Adipose tissue (tissue), 3 donors: ENCODE results near the gene PFDN2. TPM values are rescaled to one million over a fixed set of nuclear protein-coding genes. Genes with fewer than 3 reads are reported as not detected.

ENCODE experiments used
- H3K27ac ChIP-seq: one replicate; pipeline ENCODE4 v1.5.1; 2013; ENCODE audit warnings: low read depth, low read length
- WGBS, 3 donors: extraction: QIAGEN DNeasy Blood & Tissue Kit; methylation state at CpG; one replicate each; pipeline ENCODE4 v1.1.7; 2013; 5-methylcytosine and 5-hydroxymethylcytosine counted together
- polyA plus RNA-seq, 3 donors: library from polyadenylated mRNA; stranded (reverse); fragments of 200-250 nt; gene quantifications; one replicate each; pipeline ENCODE4 v1.2.3, GENCODE V29; 2013
- donor health status: healthy with polysubstance abuse.
- donor health status: Bipolar disorder and iron deficiency.
- donor health status: healthy.

The PFDN2 gene
- polyA plus RNA-seq, 3 donors: 53.0 to 201 (median 139) TPM

- WGBS, 3 donors: 84 to 89% (median 88%) methylated on average over 12 of the region's 12 CpGs
- H3K27ac ChIP-seq: no peak overlapping the region
These were observed 2.6 kb downstream of the PFDN2 start for GRCh38 chr1:161115132-161115711.

GRCh38 chr1:161114556-161114955, 3.3 kb downstream of the PFDN2 start:
- 74 to 78% (median 75%) methylated on average over 2 of the region's 2 CpGs for WGBS, 3 donors
- H3K27ac ChIP-seq: no peak overlapping the region

DNA sequence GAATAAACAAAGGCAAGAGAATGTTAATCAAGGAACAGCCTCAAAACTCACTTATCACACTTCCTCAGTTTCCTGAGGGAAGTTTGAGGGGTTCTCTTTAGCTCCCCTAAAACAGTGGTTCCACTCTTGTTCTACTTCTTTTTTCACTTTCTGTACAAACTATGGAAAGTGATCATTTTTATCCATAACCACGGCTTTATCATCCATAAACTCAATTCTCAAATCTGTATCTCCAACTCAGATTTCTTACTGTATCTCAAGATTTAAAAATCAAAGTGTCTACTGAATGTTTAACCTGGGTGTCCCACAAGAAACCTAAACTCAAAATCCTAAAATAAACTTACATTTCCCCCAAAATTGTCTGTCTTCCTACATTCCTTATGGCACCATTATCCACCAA, 3.9 kb downstream of the PFDN2 start:
- 60 to 68% (median 64%) methylated on average over 1 of the region's 1 CpG for WGBS, 3 donors

DNA sequence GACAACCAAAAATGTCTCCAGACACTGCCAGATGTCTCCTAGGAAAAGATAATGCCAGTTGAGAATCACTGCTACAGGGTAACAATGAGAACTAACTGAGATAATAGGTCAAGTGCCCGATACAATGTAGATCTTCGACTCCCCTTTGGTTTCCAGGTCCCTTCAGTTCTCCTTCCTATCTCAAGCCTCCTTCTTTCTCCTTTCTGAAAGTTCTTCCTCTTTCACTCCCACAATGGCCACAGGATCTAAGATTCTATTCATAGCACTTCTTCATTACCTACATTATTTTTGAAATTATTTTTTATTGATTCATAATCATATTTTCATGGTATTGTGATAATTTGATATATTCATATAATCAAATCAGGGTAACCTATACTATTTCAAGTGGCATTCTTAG, 6.3 kb downstream of the PFDN2 start:
- WGBS, 3 donors: 58 to 94% (median 70%) methylated on average over 2 of the region's 2 CpGs
- H3K27ac ChIP-seq: no peak overlapping the region

More for the DNA sequence above, 3.9 kb downstream of the PFDN2 start:
- H3K27ac ChIP-seq: no peak overlapping the region

- WGBS, 3 donors: 94 to 98% (median 95%) methylated on average over 3 of the region's 3 CpGs
- H3K27ac ChIP-seq: no peak overlapping the region
These were observed 6.7 kb downstream of the PFDN2 start for GRCh38 chr1:161111117-161111516.

- 84 to 97% (median 94%) methylated on average over 1 of the region's 1 CpG for WGBS, 3 donors
- no peak overlapping the region for H3K27ac ChIP-seq
These were observed 11.4 kb downstream of the PFDN2 start for GRCh38 chr1:161106431-161106830.

GRCh38 chr1:161100556-161100955, 17.3 kb downstream of the PFDN2 start:
- H3K27ac ChIP-seq: no peak overlapping the region
- WGBS, 3 donors: 41 to 66% (median 63%) methylated on average over 2 of the region's 2 CpGs

- WGBS, 3 donors: 61 to 89% (median 83%) methylated on average over 9 of the region's 9 CpGs
These were observed 18.6 kb downstream of the PFDN2 start for GRCh38 chr1:161099090-161099802.

GRCh38 chr1:161098210-161099068, 19.4 kb downstream of the PFDN2 start, which contains the start of gene KLHDC9:
TSS of gene KLHDC9 (plus strand) at chr1:161098361. CDS start at chr1:161098536, 175 bp downstream.
- WGBS, 3 donors: 3 to 12% (median 11%) methylated on average over 70 to 71 of the region's 71 CpGs
- H3K27ac ChIP-seq: no peak within 1 kb of the TSS

More at GRCh38 chr1:161099090-161099802, 18.6 kb downstream of the PFDN2 start:
- H3K27ac ChIP-seq: no peak overlapping the region

- WGBS, 3 donors: 7 to 82% (median 32%) methylated on average over 1 of the region's 1 CpG
- no peak overlapping the region for H3K27ac ChIP-seq
These were observed 21.3 kb downstream of the PFDN2 start for GRCh38 chr1:161096530-161096929.

GRCh38 chr1:161096015-161096414, 21.8 kb downstream of the PFDN2 start:
- no peak overlapping the region for H3K27ac ChIP-seq
- WGBS, 3 donors: 89 to 97% (median 94%) methylated on average over 2 of the region's 2 CpGs

DNA sequence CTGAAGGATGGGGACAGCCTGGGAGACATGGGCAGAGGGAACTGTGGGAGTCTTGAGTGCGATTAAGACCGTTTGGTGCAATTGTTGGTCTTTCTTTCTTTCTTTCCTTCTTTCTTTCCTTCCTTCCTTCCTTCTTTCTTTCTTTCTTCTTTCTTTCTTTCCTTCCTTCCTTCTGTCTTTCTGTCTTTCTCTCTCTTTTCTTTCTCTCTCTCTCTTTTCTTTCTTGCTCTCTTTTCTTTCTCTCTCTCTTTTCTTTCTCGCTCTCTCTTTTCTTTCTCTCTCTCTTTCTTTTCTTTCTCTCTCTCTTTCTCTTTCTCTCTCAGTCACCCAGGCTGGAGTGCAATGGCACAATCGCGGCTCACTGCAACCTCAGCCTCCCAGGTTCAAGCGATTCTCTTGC, 22.6 kb downstream of the PFDN2 start:
- 86 to 88% (median 88%) methylated on average over 6 of the region's 6 CpGs for WGBS, 3 donors
- H3K27ac ChIP-seq: no peak overlapping the region

GRCh38 chr1:161094481-161094880, 23.4 kb downstream of the PFDN2 start:
- WGBS, 3 donors: 92 to 99% (median 97%) methylated on average over 14 of the region's 14 CpGs
- no peak overlapping the region for H3K27ac ChIP-seq

- H3K27ac ChIP-seq: no peak overlapping the region
- 77 to 88% (median 85%) methylated on average over 3 of the region's 3 CpGs for WGBS, 3 donors
These were observed 25.2 kb downstream of the PFDN2 start for GRCh38 chr1:161092621-161093028.

DNA sequence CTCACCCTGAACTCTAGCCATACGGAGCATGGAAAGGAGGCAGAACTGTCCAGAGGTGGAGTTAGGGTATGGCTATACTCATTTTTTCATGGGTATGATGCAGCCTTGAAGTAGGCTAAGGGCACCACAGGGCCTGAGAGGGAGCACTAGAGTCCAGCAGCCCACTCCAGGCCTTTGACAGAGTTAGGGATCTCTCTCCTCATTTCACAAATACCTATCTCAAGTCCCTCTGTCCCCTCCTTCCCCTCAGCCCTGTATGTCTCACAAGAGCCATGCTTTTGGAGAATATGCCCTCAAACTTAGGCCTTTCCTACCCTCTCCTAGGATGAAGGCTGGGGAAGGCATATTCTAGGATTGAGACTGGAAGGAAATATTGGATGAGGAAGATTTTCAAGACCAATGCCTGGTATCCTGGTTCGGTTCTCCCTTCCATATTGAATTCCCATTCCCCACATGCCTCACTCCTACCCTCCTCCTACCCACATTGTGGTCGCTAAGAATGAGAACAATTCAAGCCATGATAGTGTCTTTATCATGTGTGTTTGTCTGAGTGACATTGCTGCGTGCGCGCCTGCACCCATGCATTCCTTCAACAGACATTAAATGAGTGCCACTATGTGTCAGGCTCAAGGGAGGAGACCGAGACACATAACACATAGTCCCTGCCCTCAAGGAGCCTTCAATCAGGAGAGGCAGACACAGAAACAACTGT, 25.9 kb downstream of the PFDN2 start:
- H3K27ac ChIP-seq: no peak overlapping the region
- 89 to 93% (median 93%) methylated on average over 7 of the region's 7 CpGs for WGBS, 3 donors

DNA sequence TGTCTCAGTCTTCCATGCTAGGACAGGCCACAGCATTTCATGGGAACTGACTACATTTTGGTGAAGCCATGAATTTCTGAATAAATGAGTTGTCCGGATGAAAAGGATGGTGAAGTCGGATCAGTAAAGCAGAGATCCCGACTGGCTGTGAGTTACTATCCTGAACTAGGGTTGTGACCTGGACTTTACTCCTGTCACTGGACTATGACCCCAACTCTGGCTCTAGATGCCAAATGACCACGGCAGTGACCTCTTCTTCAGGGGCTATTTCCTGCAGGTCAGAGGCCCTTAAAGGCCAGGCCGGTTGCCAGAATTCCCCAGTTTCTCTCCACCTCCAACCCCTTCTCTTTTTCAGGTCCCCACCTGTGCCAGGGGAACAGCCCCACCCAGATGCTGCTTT, 26.7 kb downstream of the PFDN2 start:
- H3K27ac ChIP-seq: no peak overlapping the region
- 83 to 90% (median 89%) methylated on average over 5 of the region's 5 CpGs for WGBS, 3 donors

DNA sequence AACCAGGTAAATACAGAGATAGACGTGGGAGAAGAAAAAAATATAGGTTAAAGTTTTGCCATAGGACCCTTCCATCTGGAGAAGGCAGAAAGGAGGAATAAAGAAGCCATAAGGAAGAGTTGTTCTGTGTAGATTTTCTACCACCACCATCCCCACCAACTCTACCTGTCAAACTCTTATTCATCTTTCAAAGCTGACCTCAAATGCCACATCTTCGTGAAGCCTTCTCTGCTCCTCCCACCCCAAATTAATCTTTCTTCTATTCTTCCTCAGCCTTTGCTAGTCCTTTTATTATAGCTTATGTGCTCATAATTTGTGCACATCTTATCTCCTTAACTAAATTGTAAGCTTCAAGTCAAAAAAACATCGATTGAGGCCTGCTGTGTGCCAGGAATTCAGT, 27.2 kb downstream of the PFDN2 start:
- 78 to 87% (median 84%) methylated on average over 3 of the region's 3 CpGs for WGBS, 3 donors
- no peak overlapping the region for H3K27ac ChIP-seq

- 85 to 95% (median 90%) methylated on average over 5 of the region's 5 CpGs for WGBS, 3 donors
- H3K27ac ChIP-seq: no peak overlapping the region
These were observed 27.9 kb downstream of the PFDN2 start for GRCh38 chr1:161089938-161090337.
